ENCODE results near the gene ZNF674. TPM values are rescaled to one million over a fixed set of nuclear protein-coding genes. Genes with fewer than 3 reads are reported as not detected.

ZNF674 gene
- total and polyA plus RNA-seq, 2 experiments from 2014 or later, result 1.3 to 1.8 TPM

GRCh38 chrX:46573892-46574773 is 28.9 kb upstream of the ZNF674 start:
- Histone ChIP-seq H3K9me3 (ENCODE audit: low read depth) (no peaks in the 10 kb centered on the region), H3K4me1 (ENCODE audit: low read depth) (no peaks in the 10 kb centered on the region), H3K4me3 (peak overlapping the region; percentile 49), H3K36me3 (no peaks in the 10 kb centered on the region), H3K27ac (no peak overlapping the region), H3K27me3 (peaks cover 11% of the 10 kb centered on the region)
- no peak for TF ChIP-seq CTCF (IDR thresholded peaks at IDR 0.05; ENCODE audit: low read depth, low read length)
- DNase-seq (ENCODE audit: low read depth in 1 of 2, low spot score in 1 of 2), result peak; percentile 37 to 59

- no peak within 1 kb of the TSS for H3K27ac ChIP-seq
- peak; percentile 43 for TF ChIP-seq CTCF (IDR thresholded peaks at IDR 0.05; ENCODE audit: low read depth, low read length)
- peak; percentile 79 for DNase-seq (ENCODE audit: low read depth in 1 of 2, low spot score in 1 of 2)
- H3K36me3 ChIP-seq, result no peaks in the 10 kb centered on the region
- H3K9me3 ChIP-seq (ENCODE audit: low read depth), result no peaks in the 10 kb centered on the region
- peak within 1 kb of the TSS; percentile 49 for H3K4me3 ChIP-seq
- H3K27me3 ChIP-seq, result peaks cover 11% of the 10 kb centered on the region
- H3K4me1 ChIP-seq (ENCODE audit: low read depth), result no peaks in the 10 kb centered on the region
Measured at GRCh38 chrX:46573331-46573891, 28.2 kb upstream of the ZNF674 start, which contains the start of gene CHST7. Gene CHST7 (plus strand): TSS chrX:46573765. CDS start chrX:46573932, 167 bp downstream.

GRCh38 chrX:46572340-46572936 is 27.2 kb upstream of the ZNF674 start:
- Histone ChIP-seq H3K27me3 (peaks cover 11% of the 10 kb centered on the region), H3K9me3 (ENCODE audit: low read depth) (no peaks in the 10 kb centered on the region), H3K4me1 (ENCODE audit: low read depth) (no peaks in the 10 kb centered on the region), H3K36me3 (no peaks in the 10 kb centered on the region), H3K4me3 (no peak overlapping the region), H3K27ac (no peak overlapping the region)
- TF ChIP-seq CTCF (IDR thresholded peaks at IDR 0.05; ENCODE audit: low read depth, low read length), result no peak
- no peak for DNase-seq (ENCODE audit: low read depth in 1 of 2, low spot score in 1 of 2)

GRCh38 chrX:46571423-46572339 is 26.5 kb upstream of the ZNF674 start:
- Histone ChIP-seq H3K4me1 (ENCODE audit: low read depth) (no peaks in the 10 kb centered on the region), H3K27ac (no peak overlapping the region), H3K4me3 (no peak overlapping the region), H3K9me3 (ENCODE audit: low read depth) (no peaks in the 10 kb centered on the region), H3K27me3 (peaks cover 11% of the 10 kb centered on the region), H3K36me3 (no peaks in the 10 kb centered on the region)
- DNase-seq (ENCODE audit: low read depth in 1 of 2, low spot score in 1 of 2), result no peak
- no peak for TF ChIP-seq CTCF (IDR thresholded peaks at IDR 0.05; ENCODE audit: low read depth, low read length)

- Histone ChIP-seq H3K36me3 (no peaks in the 10 kb centered on the region), H3K9me3 (ENCODE audit: low read depth) (no peaks in the 10 kb centered on the region), H3K27ac (no peak overlapping the region), H3K4me1 (ENCODE audit: low read depth) (no peaks in the 10 kb centered on the region), H3K4me3 (no peak overlapping the region), H3K27me3 (peaks cover 6% of the 10 kb centered on the region)
- DNase-seq (ENCODE audit: low read depth in 1 of 2, low spot score in 1 of 2), result no peak
- TF ChIP-seq CTCF (IDR thresholded peaks at IDR 0.05; ENCODE audit: low read depth, low read length), result no peak
Measured at GRCh38 chrX:46569621-46570020, 24.4 kb upstream of the ZNF674 start.
